ENCODE data around the gene JAKMIP1.

JAKMIP1 gene

DNA sequence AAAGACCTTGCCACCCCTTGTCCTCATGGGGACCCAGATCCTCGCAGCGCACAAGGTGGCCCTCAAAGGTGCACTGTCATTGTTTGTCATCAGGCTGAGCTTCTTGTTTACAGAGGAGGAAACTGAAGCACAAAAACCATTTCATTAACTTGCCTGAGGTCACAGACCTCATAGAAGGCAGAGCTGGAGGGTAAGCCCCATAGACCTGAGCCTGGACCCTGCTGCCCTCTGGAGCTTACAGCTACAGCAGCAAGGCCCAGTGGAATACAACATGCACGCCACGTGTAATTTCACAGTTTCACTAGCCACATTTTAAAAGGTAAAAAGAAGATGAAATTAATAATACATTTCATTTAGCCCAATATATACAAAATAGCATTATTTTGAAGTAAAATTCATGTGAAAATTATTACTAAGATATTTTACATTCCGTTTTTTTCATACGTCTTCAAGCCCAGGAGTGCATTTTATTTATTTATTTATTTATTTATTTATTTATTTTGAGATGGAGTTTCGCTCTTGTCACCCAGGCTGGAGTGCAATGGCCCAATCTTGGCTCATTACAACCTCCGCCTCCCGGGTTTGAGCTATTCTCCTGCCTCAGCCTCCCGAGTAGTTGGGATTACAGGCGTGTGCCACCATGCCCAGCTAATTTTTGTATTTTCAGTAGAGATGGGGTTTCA is 8.8 kb downstream of the JAKMIP1 start:
- H3K4me3 ChIP-seq (ENCODE audit: low read length): no peak overlapping the region
- DNase-seq (ENCODE audit: low read depth): no peak
- no peak for TF ChIP-seq CTCF (IDR thresholded peaks at IDR 0.05; ENCODE audit: insufficient read depth, low read depth, low read length, missing control alignments)

DNA sequence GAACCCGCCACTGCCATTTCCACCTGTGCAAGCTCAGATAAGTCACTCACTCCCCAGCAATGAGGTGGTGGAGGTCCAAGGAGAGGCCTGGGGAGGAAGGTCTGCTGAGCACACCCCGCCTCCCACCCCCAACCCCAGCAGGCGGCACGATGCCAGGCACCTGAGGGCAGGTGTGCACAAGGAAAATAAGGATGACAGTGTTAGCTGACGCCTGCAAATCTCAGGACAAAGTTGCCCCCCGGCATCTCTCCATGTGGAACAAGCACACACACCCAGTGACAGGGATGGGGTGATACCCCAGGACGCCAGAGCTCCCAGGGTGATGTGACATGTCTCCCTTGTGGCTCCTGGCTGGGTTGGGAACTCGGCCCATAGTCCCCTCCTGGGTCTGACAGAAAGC is 9.9 kb downstream of the JAKMIP1 start:
- no peak overlapping the region for H3K4me3 ChIP-seq (ENCODE audit: low read length)
- no peak for DNase-seq (ENCODE audit: low read depth)
- TF ChIP-seq CTCF (IDR thresholded peaks at IDR 0.05; ENCODE audit: insufficient read depth, low read depth, low read length, missing control alignments): no peak

GRCh38 chr4:6189511-6189910 is 10.8 kb downstream of the JAKMIP1 start:
- no peak for DNase-seq (ENCODE audit: low read depth)
- no peak for TF ChIP-seq CTCF (IDR thresholded peaks at IDR 0.05; ENCODE audit: insufficient read depth, low read depth, low read length, missing control alignments)
- no peak overlapping the region for H3K4me3 ChIP-seq (ENCODE audit: low read length)

- no peak for DNase-seq (ENCODE audit: low read depth)
- no peak for TF ChIP-seq CTCF (IDR thresholded peaks at IDR 0.05; ENCODE audit: insufficient read depth, low read depth, low read length, missing control alignments)
Observed at GRCh38 chr4:6188687-6189305, 11.6 kb downstream of the JAKMIP1 start.

GRCh38 chr4:6184169-6184568 is 16.2 kb downstream of the JAKMIP1 start:
- no peak for DNase-seq (ENCODE audit: low read depth)
- no peak for TF ChIP-seq CTCF (IDR thresholded peaks at IDR 0.05; ENCODE audit: insufficient read depth, low read depth, low read length, missing control alignments)
- H3K4me3 ChIP-seq (ENCODE audit: low read length): no peak overlapping the region

More at GRCh38 chr4:6188687-6189305, 11.6 kb downstream of the JAKMIP1 start:
- H3K4me3 ChIP-seq (ENCODE audit: low read length): no peak overlapping the region

GRCh38 chr4:6183740-6184139 is 16.6 kb downstream of the JAKMIP1 start:
- H3K4me3 ChIP-seq (ENCODE audit: low read length): no peak overlapping the region
- DNase-seq (ENCODE audit: low read depth): no peak
- no peak for TF ChIP-seq CTCF (IDR thresholded peaks at IDR 0.05; ENCODE audit: insufficient read depth, low read depth, low read length, missing control alignments)
